Fibroblast of villous mesenchyme (primary cell): ENCODE data around the gene CREB3L4. TPM values are rescaled to one million over a fixed set of nuclear protein-coding genes. Genes with fewer than 3 reads are reported as not detected.

Experiments used
- DNase-seq: peaks from one replicate; pipeline ENCODE4 v3.0.0-alpha.2; 2010; ENCODE audit warnings: low read depth
- H3K4me3 ChIP-seq: 2 replicates; pipeline ENCODE4 v1.5.1; 2011; ENCODE audit warnings: low read depth, mild to moderate bottlenecking, low read length
- total RNA-seq: library from RNA; depleted of rRNA; stranded (reverse); fragments of >200 nt; gene quantifications from 2 replicates; pipeline ENCODE4 v1.2.3, GENCODE V29; 2012
- TF ChIP-seq, protein P1 (sequence below): IDR thresholded peaks from 2 replicates; pipeline ENCODE4 v1.5.1; 2012; ENCODE audit warnings: low read depth, mild to moderate bottlenecking, low read length; ENCODE audit not compliant: insufficient read depth

CREB3L4 gene
- total RNA-seq, 1 donor: 3.9 TPM

DNA sequence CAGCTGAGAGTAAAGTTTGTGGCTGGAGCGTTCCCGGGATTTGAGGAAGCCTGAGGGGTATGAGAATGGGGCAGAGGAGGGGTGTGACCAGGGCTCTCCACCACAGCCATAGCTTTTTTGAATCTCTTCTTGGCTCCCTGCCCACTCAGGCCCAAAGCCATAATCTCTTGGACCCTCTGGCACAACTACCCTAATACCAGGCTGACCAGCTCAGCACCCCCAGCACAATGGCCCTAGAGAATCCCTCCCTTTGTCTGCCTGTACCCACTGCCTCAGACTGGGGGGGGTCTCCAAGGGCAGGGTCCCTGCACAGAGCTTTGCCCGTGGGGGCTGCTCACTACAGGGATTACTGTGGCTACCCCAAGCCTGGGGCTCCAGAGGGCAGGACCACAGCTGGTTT is 28.7 kb upstream of the CREB3L4 start:
- no peak overlapping the region for H3K4me3 ChIP-seq
- TF ChIP-seq, protein P1, sequence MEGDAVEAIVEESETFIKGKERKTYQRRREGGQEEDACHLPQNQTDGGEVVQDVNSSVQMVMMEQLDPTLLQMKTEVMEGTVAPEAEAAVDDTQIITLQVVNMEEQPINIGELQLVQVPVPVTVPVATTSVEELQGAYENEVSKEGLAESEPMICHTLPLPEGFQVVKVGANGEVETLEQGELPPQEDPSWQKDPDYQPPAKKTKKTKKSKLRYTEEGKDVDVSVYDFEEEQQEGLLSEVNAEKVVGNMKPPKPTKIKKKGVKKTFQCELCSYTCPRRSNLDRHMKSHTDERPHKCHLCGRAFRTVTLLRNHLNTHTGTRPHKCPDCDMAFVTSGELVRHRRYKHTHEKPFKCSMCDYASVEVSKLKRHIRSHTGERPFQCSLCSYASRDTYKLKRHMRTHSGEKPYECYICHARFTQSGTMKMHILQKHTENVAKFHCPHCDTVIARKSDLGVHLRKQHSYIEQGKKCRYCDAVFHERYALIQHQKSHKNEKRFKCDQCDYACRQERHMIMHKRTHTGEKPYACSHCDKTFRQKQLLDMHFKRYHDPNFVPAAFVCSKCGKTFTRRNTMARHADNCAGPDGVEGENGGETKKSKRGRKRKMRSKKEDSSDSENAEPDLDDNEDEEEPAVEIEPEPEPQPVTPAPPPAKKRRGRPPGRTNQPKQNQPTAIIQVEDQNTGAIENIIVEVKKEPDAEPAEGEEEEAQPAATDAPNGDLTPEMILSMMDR: no peak
- no peak for DNase-seq

DNA sequence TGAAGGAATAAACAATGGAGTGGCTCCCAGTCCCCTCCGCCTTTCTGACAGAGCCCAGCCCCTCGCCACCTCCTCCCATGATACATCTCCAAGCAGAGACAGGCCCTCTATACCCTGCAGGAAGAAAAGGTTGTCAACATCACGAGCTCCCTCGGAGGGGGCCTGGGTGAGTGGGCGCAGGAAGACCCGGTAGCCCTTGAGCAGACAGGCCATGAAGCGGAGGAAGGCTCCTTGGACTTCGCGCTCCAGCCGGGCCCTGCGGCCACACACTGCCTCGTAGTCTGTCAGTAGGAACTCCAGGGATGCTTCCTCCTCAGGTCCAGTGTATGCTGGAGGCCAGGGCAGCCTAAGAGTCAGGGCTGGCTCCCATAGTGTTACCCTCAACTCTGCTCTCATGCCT is 28.2 kb upstream of the CREB3L4 start:
- DNase-seq: no peak
- no peak overlapping the region for H3K4me3 ChIP-seq
- TF ChIP-seq, protein P1: no peak

DNA sequence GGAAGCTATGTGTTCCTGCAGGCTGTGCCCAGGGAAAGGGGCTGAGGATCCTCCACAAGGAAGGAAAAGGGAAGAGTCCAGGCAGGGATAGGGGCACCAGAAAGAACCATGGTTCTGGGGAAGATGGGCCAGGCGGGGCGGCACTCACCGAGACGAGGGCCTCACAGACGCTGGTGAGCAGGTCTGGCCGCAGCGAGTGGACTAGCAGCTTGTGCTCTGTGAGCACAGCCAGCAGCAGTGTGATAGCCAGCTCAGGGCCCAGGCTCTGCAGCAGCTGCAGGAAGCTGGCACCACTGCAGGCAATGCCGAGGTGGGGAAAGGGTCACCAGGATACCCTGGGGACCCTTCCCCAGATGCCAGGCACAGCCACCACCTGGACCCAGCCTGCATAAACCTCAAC is 26.9 kb upstream of the CREB3L4 start:
- TF ChIP-seq, protein P1: no peak
- H3K4me3 ChIP-seq: no peak overlapping the region
- no peak for DNase-seq

DNA sequence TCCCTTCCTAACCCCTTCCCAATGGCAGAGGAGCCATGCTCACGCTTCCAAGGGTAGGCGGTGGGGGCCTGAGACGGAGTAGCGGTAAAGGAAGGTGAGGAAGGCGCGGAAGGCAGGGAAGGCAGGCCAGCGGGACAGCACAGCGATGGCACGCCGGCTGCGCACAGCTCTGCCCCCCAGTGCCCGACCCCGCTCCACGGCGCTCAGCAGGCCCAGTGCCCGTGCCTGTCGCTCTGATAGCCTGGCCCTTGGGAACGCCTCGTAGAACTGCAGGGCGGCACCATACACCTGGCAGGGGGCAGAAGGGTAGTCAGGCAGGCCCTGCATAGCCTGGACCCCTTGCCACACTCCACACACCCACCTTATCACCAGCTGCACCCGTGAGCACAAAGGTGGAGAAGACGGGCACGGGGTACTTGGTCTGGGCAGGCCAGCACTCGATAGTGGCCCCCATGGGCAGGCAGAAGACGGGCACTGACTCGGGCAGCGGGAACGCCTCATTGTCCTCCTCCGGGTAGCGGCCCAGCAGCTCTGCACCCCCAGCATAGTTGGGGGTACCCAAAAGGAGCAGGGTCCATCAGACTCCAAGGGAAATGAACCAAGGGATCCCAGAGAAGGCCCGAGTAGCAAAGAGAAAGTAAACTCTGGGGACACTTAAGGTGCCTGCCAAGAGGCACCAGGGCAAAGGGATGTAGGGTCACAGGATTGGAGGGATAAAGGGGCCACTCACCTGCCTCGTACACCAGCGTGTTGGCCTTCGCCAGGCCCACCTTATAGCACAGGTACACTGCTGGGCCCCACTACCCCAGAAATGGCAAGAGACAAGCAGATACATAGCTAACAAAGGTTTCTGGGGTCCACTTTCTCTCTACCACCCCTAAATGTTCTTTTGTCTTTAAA is 25.6 kb upstream of the CREB3L4 start:
- no peak overlapping the region for H3K4me3 ChIP-seq
- no peak for DNase-seq
- TF ChIP-seq, protein P1: no peak

DNA sequence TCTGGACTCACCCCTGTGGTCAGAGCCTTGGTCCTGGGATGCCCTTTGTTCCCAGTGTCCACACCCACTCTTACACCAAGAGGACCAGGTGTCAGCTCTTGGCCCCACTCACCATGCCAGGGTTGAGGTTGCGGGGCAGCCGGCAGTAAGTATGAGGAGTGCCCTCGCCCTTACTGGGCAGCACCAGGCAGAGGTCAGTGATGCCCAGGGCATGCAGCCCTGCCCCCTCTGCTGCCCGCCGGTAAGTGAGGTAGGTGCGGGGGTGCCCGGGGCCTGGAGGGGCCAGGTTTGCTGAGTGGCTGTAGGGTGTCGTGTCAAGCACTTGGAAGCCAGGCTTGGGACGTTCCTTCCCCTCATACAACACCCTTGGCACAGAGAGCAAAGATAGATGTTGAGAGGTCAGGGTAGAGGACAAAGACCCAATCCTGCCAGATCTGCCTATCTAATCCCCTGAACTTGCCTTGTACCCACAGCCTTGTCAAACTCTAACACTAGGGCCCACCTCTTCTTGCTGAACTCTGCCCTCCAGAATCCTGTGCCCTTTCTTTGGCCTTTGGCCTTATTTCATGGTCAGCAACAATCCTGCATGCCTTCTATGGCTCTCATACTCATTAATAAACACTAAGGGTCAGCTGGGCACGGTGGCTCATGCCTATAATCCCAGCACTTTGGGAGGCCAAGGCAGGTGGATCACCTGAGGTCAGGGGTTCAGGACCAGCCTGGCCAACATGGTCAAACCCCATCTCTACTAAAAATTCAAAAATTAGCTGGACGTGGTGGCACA is 24.7 kb upstream of the CREB3L4 start:
- TF ChIP-seq, protein P1: no peak
- DNase-seq: no peak
- H3K4me3 ChIP-seq: no peak overlapping the region

DNA sequence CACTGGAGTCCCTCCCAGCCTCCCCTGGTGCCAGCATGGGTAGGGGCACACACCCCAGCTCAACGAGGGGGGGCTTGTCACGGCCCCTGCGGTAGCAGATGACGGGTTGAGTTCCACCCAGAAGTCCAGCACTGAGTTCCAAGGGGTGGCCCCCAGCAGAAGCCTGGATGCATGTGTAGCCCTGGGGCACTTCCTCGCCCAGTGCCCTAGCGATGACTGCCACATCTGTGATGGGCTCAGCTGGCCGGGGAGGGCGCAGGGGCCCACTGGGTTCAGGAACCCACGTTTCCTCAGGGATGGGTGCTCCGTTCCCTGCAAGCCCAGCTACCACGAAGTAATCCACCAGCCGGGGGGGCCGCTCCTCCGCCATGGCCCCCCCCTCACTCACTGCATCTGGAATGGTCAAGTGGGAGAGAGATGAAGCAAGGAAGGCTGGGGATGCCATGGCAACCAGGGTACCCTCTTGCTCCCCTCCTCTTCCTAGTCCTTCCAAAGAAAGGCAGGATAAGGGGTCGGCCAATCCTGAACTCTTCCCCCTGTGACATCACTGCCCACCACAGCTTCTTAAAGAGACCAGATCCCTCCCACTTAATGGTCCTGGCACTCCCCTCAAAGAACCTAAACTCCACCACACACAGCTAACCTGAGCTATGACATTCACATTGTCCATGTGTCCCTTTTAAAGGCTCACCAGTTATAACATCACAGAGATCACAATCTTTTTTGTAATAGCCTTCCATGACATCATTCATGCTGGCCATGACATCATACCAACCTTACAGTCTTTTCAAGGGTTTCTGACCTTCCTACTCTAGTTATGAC is 23.5 kb upstream of the CREB3L4 start:
- H3K4me3 ChIP-seq: no peak overlapping the region
- TF ChIP-seq, protein P1: no peak
- no peak for DNase-seq
